GM21737 (cell line): ENCODE measurements around the gene SPIB.

ENCODE experiments used
- ATAC-seq: cut with Tn5 transposase; IDR thresholded peaks from one replicate; pipeline ENCODE4 v1.9.1; 2021; ENCODE audit warnings: mild to moderate bottlenecking, moderate library complexity; ENCODE audit not compliant: unreplicated experiment

Gene SPIB

DNA sequence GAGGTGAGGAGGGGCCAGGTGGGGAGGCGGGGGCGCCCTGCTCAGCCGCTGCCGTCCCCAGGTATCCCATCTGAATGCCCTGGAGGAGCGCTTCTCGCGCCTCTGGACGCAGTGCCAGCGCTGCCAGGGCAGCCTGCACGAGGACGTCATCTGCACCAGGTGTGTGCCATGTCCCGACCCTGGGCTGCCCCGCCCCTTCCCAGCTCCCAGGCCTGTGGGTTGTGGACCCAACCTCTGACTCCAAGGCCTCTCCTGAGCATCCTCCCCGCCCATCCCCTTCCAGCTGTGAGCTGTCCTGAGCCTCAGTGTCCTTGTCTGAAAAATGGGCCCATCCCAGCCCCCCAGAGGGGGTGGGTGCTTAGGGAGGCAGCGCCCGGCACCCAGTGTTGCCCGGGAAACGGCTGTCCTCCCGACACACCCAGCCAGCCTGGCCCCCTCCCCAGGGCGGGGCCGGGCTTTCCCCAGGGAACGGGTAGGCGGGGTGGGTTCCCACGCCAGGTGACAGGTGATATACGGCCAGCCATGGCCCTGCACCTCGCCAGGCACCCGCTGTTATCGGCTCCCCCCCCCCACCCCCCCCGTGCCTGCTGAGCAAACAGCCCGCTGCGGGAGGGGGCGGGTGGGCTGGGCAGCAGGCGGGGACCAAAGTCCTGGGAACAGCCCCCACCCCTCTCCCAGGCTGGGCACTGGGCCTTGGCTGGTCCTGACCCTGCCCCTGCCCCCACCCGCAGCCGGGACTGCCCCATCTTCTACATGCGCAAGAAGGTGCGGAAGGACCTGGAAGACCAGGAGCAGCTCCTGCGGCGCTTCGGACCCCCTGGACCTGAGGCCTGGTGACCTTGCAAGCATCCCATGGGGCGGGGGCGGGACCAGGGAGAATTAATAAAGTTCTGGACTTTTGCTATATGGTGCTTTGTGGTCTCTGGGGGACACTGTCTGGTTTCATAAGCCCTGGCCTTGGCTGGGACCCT, 1.3 kb upstream of the SPIB start:
- no peak for ATAC-seq

DNA sequence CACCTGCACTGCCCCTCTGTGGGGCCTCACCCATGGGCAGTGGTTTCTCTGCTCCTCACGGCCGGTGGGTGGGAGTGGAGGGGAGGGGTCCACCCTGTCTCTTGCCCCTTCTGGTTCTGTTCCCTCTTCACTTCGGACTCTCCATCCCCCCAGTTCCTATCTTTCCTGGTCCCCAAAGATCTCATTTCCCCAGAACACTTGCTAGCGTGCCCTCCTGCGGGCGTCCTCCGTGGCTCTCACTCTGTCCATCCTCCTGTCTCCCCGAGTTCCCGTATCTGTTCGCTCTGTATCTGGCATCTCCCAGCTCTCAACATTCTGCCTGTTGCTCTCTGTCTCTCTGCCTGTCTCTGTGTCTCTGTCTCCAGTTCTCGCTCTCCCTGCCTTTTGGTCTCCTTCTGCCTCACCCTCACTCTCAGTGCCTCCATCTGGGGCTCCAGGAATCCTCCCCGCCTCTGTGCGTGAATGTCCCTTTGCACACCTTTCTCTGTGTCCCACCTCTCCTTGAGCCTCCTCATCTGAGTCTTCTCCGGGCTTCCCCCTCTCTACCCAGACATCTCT, 363 bp downstream of the SPIB start:
- ATAC-seq: no peak

DNA sequence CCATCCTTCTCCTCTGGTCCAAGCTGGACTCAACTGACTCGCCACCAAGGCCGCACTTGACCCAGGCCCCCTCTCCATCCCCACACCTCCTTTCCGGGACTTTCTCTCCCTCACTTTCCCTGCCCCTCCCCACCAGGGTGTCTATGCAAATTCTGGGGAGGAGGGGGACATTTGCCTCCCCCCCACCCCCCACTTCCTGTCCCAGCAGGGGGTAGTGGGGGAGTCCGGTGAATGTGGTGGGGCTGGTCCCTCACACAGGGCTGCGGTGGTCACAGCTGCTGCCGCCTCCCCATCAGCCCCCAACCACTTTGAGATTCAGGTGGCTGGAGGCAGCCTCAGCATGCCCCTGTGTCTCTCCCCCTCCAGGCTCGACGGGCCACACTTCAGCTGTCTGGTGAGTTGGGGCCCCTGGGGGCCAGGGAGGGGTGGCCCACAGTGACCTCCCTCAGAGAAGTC, 870 bp downstream of the SPIB start:
- ATAC-seq: no peak

DNA sequence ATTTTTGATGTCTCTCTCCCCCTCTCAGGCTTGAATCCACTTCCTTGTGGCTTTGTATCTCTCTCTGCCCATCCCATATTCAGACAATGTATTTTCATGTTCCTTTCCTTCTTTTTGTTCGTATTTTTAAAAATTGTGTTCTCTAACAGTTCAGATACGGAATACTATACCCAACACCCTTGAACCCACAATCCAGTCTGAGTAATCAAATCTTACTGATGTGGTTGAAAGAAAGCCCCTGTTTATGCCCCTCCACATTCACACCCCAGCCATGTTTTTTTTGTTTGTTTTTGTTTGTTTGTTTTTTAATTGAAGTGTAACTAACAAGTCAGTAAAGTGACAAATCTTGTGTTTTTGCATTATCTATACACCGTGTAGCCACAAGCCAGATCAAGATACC, 1.4 kb downstream of the SPIB start:
- ATAC-seq: no peak

DNA sequence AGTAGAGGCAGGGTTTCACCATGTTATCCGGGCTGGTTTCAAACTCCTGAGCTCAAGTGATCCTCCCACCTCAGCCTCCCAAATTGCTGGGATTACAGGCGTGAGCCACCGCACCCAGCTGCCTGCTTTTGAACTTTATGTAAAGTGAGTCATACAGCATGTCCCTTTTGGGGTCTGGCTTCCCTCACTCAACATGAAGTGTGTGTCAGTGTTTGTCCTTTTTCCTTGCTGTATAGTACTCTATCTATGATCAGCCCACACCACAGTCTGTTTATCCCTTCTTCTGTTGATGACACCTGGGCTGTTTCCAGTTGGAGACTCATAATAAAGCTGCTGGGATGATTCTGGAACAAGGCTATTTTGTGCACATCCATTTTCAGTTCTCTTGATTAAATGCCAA, 2.1 kb downstream of the SPIB start:
- no peak for ATAC-seq

DNA sequence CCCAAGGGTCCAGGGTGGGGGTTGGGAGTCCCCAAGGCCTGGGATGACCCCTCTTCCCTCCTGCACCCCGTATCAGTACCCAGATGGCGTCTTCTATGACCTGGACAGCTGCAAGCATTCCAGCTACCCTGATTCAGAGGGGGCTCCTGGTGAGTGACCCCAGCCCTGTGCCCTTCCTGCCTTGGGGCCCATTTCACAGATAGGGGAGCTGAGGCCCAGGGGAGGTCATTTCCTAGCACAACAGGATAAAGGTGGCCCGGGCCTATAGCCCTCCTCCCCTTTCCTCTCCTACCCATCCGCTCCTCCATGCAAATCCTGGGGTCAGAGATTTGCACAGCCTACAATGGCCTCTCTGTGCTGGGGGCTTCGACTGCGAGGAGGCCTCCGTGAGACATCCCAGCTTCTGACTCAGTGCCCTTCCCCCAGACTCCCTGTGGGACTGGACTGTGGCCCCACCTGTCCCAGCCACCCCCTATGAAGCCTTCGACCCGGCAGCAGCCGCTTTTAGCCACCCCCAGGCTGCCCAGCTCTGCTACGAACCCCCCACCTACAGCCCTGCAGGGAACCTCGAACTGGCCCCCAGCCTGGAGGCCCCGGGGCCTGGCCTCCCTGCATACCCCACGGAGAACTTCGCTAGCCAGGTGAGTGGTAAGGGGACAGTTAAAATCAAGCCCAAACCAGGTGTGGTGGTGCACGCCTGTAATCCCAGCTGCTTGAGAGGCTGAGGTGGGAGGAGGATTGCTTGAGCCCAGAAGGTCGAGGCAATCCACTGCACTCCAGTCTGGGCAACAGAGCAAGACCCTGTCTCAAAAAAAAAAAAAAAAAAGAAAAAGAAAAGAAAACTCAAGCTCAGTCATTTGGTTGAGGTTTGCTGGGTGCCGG, 3.9 kb downstream of the SPIB start:
- no peak for ATAC-seq

DNA sequence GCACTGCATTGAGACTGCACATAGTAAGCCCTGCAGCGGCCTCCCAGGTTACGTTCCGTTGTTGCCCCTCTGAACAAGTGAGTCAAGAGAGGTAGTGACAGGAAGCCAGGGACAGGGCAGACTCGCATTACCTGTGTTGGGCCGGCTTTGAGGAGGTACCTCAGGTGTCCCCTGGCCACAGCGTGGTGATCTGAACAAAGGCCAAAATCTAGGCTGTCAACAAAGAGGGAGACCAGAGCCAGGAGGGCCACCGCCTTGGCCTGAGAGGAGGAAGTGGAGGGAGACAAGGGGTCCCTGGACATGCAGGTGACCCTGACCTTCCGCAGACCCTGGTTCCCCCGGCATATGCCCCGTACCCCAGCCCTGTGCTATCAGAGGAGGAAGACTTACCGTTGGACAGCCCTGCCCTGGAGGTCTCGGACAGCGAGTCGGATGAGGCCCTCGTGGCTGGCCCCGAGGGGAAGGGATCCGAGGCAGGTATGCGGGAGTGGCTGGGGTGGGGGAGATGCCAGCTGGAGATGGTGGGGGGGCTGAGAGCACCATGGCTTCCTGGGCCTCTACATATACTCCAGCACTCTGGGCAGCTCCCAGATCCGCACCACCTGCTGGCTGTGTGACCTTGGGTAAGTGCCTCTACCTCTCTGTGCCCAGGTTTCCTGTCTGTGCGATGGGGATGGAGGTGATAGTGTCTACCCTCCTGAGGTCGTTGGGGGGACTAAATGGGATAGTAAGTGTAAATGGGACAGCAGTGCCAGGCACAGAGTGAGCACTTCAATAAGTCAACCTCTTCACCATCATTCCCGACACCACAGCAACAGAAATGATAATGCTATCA, 4.8 kb downstream of the SPIB start:
- ATAC-seq: no peak

DNA sequence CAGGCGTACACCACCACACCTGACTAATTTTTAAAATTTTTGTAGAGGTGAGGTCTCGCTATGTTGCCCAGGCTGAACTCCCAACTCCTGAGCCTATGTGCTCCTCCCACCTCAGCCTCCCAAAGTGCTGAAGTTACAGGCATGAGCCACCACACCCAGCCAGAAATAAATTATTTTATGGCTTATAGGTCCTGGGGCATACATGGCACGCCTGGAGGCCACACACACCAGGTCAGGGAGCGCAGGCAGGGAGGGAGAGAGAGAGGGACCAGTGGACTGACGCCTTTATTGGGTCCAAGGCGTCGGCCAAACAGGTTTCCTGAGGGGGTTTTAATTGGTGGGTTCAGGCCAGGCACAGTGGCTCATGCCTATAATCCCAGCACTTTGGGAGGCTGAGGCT, 6.8 kb downstream of the SPIB start:
- ATAC-seq: no peak

DNA sequence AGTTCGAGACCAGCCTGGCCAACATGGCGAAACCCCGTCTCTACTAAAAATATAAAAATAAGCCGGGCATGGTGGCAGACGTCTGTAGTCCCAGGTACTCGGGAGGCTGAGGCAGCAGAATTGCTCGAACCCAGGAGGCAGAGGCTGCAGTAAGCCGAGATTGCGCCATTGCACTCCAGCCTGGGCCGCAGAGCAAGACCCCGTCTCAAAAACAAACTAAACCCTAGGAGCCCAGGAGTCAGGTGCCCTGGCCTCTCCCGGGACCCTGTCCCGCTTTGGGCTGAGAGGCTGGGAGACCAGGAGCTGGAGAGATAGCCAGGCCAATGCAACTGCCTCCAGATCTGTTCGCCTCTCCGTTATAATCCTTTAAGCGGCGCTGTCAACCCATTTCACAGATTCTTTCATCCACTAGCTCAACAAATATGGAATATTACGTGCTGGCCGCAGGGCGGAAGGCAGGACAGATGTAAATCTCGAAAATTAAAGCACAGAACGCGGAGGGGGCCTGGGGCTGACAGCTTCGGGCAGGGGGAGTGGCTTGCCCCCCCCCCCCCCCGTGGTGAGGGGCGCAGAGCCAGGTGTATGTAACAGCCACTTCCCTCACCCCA, 8.7 kb downstream of the SPIB start:
- ATAC-seq: no peak

DNA sequence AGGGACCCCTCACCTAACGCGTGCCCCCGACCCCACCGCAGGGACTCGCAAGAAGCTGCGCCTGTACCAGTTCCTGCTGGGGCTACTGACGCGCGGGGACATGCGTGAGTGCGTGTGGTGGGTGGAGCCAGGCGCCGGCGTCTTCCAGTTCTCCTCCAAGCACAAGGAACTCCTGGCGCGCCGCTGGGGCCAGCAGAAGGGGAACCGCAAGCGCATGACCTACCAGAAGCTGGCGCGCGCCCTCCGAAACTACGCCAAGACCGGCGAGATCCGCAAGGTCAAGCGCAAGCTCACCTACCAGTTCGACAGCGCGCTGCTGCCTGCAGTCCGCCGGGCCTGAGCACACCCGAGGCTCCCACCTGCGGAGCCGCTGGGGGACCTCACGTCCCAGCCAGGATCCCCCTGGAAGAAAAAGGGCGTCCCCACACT, 9.3 kb downstream of the SPIB start:
- no peak for ATAC-seq

DNA sequence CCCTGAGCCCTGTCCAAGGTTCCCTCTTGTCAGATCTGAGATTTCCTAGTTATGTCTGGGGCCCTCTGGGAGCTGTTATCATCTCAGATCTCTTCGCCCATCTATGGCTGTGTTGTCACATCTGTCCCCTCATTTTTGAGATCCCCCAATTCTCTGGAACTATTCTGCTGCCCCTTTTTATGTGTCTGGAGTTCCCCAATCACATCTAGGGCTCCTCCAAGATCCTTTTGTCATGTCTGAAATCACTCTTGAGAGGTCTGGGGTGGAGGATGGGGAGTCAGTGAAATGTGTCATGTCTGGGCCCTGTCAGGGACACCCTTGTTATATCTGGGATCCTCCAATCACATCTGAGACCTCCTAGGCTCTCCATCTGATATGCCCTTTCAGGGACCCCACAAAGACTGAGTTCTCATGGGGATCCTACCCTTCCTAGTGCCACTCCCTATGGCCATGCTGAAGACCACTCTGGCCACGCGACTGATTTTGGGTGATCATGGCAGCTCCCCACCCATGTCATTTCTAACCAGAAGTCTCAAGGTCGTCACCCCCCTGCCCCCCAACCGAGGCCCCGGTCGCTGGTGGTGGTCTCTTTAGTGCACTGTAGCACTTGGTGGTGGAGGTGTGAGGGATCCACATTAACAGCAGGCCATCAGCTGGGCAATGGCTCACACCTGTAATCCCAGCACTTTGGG, 10.2 kb downstream of the SPIB start:
- ATAC-seq: no peak

DNA sequence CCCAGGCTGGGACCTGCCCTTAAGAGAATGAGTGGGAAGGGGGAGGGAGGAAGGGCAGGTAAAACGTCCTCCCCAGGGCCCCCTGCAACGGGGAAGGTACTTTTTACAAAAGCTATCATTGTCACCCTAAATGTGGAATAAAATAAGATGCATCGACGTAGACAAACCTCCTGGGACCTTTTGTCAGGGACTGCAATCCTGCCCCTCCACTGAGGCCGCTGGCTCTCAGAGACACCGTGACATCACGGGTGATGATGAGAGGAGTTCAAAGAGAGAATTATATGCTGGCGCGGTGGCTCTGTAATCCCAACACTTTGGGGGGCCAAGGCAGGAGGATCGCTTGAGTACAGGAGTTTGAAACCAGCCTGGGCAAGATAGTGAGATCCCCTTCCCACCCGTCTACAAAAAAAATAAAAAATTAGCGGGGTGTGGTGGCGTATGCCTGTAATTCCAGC, 12.2 kb downstream of the SPIB start:
- no peak for ATAC-seq

DNA sequence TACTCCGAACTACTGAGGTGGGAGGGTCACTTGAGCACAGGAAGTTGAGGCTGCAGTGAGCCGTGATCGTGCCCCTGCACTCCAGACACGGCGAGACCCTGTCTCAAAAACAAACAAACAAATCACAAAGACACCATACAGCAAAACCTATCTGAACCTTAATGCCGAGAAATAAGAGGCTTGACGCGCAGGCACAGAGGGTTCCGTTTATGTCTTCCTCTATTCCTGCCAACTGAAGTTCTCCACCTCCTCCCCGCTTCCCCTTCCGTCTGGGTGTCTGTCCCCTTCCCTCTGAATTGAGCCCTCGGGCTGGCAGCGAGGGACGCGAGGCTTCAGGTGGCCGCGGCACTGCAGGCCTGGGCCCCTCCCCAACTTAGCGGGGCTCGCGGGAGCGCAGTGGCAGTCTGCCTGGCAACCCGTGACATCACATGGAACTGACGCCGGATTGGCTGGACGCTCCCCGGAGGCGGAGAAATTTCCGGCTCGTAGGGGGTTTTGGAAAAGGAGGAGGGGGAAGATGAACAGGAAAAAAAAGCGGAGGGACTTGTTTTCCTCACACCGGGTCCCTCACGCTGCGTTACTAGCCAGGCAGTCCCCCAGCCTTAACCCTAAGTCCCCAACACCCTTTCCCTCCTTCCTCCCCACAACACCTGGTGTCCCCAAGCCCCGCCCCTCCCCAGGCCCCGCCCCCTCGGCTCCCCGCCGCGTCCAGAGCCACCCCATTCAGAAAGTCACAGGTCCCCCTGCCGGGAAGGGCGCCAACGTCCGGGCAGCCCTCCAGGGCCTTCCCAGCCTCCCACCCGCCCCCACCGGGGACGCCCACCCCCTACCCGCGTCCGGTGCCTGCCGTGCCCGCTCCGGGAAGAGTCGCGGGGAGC, 12.8 kb downstream of the SPIB start:
- peak; percentile 70 for ATAC-seq

DNA sequence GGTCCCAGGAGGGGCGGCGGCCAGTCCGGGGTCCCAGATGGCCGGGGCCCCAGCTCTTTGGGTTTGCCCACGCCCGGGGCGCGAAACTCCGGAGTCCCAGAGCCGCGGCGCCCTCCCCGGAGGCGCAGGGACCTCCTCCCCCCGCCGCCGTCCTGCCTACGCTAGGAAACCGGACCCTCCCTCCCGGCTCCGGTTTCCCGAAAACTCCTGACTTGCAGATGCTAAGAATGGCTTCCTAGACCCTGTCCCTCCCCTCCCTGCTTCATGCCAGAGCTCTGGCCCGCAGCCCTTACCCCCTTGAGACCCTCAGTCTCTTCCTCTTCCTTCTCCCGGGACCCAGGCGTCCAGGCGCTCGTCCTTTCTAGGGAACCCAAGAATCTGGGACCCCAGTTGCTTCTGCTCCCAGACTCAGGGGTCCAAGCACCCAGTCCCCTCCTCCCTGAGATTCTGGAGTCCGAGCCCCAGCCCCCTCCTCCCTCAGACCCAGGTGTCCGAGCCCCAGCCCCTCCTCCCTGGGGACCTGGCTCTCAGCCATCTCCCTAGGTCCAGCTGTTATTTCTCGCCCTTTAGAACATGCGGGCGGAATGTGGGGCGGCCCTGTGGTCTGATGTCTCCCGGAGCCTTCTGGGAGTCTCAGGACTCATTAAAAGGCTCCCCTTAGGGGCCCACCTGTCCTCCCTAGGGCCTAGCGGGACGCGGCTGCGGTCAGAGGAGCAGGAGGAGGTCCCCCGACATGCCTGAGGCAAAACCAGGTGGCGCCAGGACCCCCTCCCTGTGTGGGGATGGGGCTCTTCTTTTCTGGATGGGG, 13.7 kb downstream of the SPIB start, which contains the start of gene MYBPC2:
TSS of gene MYBPC2 (plus strand) at position 672 of the 808 bp plus-strand sequence. CDS start at position 734, 62 bp downstream.
- no peak for ATAC-seq

DNA sequence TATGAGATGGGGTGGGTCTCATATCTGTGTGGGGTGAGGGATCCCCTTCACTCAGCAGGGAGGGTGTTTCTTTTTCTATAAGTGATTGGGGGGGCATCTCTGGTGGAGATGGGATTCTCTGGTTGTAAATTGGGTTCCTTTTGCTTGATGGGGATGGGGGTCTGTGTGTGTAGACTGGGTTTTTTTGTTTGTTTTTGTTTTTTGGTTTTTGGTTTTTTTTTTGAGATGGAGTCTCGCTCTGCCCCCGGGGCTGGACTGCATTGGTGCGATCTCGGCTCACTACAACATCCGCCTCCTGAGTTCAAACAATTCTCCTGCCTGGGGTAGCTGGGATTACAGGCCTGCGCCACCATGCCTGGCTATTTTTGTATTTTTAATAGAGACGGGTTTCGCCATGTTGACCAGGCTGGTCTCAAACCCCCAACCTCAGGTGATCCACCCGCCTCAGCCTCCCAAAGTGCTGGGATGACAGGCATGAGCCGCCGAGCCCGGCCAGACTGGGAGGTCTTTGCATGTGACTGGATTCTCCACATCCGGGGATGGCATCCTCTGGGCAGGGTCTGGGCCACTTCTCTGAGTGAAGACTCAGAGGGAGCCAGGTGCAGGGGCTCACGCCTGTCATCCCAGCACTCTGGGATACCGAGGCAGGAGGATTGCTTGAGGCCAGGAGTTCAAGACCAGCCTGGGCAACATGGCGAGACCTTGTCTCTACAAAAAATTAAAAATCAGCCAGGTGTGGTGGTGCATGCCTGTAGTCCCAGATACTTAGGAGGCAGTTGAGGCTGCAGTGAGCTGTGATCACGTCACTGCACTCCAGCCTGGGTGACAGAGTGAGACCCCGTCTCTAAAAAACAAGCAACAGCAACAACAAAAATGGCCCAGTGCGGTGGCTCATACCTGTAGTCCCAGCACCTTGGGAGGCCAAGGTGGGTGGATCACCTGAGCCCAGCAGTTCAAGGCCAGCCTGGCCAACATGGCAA, 14.8 kb downstream of the SPIB start:
- no peak for ATAC-seq

DNA sequence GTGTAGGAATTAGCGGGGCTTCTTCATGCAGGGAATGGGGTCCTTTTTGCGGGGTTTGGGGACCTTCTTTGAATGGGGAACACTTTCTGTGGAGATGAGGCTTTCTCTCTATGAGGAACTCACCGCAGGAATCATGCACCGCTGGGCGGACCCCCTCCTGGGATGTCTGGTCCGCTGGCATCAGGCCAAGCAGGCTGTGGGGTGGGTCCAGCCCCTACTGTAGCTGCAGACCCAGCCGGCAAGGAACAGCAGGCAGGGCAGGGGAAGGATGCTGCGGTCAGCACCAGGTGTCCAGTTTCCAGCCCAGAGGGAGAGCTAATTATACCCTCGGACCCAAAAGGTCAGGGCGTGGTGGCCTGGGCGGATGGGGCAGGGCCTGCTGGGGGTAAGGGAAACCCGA, 15.8 kb downstream of the SPIB start:
- no peak for ATAC-seq
